Lower leg skin (tissue), 4 donors: ENCODE data around the gene ATP5ME. TPM values are rescaled to one million over a fixed set of nuclear protein-coding genes. Genes with fewer than 3 reads are reported as not detected.
"Not testable (repeated sequence)": the region's sequence is repeated elsewhere in the genome, so short reads cannot be mapped to it uniquely, and the experiment has no call there.

Experiments
- DNase-seq, 2 donors: peaks; one replicate each; pipeline ENCODE4 v3.0.0-alpha.2; 2019; ENCODE audit warnings: low spot score in 2 of 2
- H3K4me3 ChIP-seq: fragments of 200-600 bp; sonication (generic); 2 replicates; pipeline ENCODE4 v1.5.1; 2017; ENCODE audit warnings: mild to moderate bottlenecking, low read depth; ENCODE audit not compliant: poor library complexity, severe bottlenecking
- POLR2A ChIP-seq, 2 donors: fragments of 450-650 bp; IDR thresholded peaks; one replicate each; pipeline ENCODE4 v1.6.1; 2016 to 2017; ENCODE audit warnings: antibody characterized with exemption in 2 of 2, mild to moderate bottlenecking in 1 of 2, moderate library complexity in 1 of 2
- WGBS, 2 donors: methylation state at CpG; one replicate each; pipeline ENCODE4 v1.1.5; 2018; 5-methylcytosine and 5-hydroxymethylcytosine counted together
- intact Hi-C: fragments of 100-400 bp; cut with DNase I; formaldehyde crosslinking; loops from one replicate; pipeline ENCODE4 v1.15.0; 2023; ENCODE audit warnings: low total_unique reads
- total RNA-seq, 4 donors: library from RNA; depleted of rRNA; stranded (reverse); fragments of >200 nt; gene quantifications; one replicate each; pipeline ENCODE4 v1.1.0, GENCODE V29; 2016
- TF ChIP-seq, protein P1 (sequence below), 3 donors: fragments of 450-650 bp; IDR thresholded peaks; one replicate each; pipeline ENCODE4 v1.5.1; 2016; ENCODE audit warnings: antibody characterized with exemption in 3 of 3, mild to moderate bottlenecking in 3 of 3, moderate library complexity in 2 of 3

The ATP5ME gene
- total RNA-seq, 4 donors from 2014 or later, result 38.2 to 172 (median 140) TPM

DNA sequence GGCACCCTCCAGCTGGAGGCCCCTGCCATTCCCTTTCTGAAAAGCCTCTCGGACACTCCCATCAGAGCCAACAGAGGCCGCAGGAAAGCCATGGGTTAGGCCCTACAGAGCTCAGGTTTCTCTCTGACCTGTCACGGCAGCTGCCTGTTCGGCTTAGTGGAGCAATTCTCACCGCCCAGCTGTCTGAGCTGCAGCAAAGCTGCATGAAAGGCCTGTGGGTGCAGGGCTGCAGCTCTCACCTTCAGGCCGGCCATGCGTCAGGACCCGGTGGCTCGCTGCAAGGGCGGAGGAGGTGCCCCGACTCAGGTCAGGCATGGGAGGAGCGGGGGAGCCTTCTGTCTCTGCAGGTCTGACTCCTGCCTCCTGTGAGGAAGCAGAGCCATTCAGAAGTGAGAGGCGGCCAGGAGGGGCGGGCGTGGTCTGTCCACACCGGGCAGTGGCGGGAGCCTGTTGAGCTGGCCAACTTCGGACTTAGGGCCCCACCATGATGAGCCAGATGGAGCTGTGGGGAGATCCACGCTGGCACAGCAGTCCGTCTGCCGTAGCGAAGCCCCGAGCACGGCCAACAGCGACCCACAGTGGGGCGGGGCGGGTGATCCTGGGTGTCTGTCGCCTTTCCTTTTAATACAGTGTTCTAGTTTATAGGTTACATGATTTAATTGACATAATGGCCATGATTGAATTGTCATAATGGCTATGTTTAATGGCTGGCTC is 25.3 kb downstream of the ATP5ME start:
- 80 to 81% methylated on average over 26 to 28 of the region's 28 CpGs for whole genome bisulfite sequencing, 2 donors

DNA sequence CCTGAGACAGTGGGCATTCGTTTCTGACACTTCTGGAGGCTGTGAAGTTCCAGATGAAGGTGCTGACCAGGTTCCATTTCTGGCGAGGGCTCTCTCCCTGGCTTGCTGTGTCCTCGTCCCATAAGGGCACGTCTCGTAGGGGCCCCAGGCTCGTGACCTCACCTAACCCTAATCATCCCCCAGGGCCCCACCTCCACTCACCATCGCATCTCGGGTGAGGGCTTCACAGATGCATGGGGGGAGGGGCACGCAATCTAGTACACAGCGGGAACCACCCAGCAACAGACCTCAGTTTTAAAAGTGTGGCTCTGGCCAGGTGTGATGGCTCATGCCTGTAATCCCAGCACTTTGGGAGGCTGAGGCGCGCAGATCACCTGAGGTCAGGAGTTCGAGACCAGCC is 26.6 kb downstream of the ATP5ME start:
- TF ChIP-seq, protein P1, sequence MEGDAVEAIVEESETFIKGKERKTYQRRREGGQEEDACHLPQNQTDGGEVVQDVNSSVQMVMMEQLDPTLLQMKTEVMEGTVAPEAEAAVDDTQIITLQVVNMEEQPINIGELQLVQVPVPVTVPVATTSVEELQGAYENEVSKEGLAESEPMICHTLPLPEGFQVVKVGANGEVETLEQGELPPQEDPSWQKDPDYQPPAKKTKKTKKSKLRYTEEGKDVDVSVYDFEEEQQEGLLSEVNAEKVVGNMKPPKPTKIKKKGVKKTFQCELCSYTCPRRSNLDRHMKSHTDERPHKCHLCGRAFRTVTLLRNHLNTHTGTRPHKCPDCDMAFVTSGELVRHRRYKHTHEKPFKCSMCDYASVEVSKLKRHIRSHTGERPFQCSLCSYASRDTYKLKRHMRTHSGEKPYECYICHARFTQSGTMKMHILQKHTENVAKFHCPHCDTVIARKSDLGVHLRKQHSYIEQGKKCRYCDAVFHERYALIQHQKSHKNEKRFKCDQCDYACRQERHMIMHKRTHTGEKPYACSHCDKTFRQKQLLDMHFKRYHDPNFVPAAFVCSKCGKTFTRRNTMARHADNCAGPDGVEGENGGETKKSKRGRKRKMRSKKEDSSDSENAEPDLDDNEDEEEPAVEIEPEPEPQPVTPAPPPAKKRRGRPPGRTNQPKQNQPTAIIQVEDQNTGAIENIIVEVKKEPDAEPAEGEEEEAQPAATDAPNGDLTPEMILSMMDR (IDR thresholded peaks at IDR 0.05), result no peak
- no peak for TF ChIP-seq POLR2A (IDR thresholded peaks at IDR 0.05)
- DNase-seq, result no peak
- WGBS, 2 donors, result 70% methylated on average over 13 of the region's 13 CpGs
- H3K4me3 ChIP-seq, result no peak overlapping the region
- intact Hi-C loops, result no loop called here

More for the DNA sequence above, 25.3 kb downstream of the ATP5ME start:
- intact Hi-C loops, result no loop called here
- DNase-seq, result no peak
- H3K4me3 ChIP-seq, result no peak overlapping the region
- TF ChIP-seq, protein P1 (IDR thresholded peaks at IDR 0.05), result no peak
- TF ChIP-seq POLR2A (IDR thresholded peaks at IDR 0.05), result no peak

DNA sequence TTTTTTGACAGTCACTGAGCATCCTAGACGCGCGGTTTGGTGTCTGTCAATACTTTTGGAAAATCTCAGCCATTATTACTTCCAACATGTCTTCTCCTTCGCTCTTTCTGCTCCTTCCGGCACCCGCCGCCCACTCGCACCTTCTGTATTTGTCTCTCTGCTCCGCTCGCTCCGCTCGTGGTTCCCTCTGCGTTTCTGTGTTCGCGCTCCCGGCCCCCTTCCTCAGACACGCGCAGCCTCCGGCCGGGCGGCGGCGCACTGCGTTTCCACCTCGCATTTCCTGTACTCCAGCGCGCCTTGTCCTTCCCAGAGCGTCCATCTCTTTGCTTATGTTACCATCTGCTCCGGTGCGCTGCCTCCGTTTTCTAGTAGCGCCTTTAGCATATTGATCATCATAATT is 27.6 kb downstream of the ATP5ME start:
- TF ChIP-seq POLR2A (IDR thresholded peaks at IDR 0.05), result no peak
- TF ChIP-seq, protein P1 (IDR thresholded peaks at IDR 0.05), result no peak
- DNase-seq, result no peak
- 58 to 75% methylated on average over 32 of the region's 32 CpGs for WGBS, 2 donors
- H3K4me3 ChIP-seq, result no peak overlapping the region
- intact Hi-C loops, result no loop called here

DNA sequence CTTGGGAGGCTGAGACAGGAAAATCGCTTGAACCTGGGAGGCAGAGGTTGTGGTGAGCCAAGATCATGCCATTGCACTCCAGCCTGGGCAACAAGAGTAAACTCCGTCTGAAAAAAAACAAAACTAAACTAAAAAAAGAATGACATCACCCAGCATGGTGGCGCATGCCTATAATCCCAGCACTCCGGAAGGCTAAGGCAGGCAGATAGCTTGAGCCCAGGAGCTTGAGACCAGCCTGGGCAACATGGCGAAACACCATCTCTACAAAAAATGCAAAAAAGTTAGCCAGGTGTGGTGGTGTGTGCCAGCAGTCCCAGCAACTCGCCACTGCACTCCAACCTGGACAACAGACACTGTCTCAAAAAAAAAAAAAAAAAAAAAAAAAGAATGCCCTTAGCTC is 31.7 kb downstream of the ATP5ME start:
- H3K4me3 ChIP-seq, intact Hi-C loops, DNase-seq: not testable (repeated sequence)
- 89 to 92% methylated on average over 6 of the region's 6 CpGs for WGBS, 2 donors

DNA sequence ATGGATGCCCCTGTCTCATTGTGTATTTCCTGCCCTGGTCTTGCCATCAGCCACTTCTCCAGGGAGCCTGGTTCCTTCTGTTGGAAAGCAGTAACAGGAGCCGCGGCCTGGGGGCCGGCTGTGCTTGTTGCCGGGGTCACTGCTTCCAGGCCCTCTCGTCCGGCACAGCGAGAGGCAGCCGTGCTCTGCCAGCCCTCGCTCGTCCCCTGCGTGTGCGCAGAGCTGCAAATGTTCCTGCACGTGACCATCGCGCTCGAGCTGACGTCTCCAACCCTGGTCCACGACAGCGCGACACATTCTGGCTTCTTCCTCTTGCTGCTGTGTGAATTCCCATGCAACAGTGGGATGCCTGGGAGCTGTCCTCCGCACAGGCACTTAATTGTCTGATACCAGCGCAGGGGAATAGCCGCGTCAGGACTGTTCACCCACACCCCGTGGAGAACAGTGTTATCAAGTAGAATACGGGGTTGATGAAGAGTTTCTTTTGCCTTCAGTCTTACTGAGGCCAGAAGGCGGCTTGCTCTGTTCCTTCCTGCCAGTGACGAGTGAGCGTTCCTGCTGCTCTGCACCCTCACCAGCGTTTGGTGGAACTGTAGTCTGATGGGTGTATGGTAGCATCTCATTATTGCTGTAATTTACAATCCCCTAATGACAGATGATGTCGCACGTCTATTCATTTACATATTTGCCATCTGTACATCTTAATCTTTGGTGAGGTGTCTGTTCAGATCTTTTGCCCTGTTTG is 36.4 kb downstream of the ATP5ME start:
- 63 to 70% methylated on average over 32 of the region's 32 CpGs for WGBS, 2 donors
- no peak overlapping the region for H3K4me3 ChIP-seq
- TF ChIP-seq POLR2A (IDR thresholded peaks at IDR 0.05), result no peak
- TF ChIP-seq, protein P1 (IDR thresholded peaks at IDR 0.05), result no peak
- DNase-seq, result no peak
- intact Hi-C loops, result no loop called here

DNA sequence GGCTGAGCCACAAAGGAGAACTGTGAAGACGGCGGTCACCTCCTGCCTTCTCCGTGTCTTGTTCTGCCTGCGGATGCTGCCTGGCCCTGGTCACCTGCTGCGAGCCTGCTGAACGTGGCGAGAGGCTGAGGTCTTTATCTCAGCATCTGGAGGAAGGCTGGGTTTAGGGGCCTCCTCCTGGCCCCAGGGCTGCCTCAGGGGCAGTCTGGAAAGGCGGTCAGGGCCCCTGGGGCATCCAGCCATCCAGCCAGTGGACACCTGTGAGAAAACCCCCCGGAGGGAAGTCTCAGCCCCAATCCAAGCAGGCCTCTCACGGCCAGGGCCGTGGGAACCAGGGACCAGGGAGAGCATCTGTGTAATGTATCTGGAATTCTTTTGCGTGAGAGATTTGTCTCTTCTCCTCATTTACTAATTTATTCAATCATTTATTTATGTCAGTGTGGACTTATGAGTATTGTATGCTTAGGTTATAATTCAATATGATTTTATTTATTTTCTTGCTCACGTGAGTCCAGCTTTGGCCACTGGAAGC is 37.4 kb downstream of the ATP5ME start:
- TF ChIP-seq, protein P1 (IDR thresholded peaks at IDR 0.05), result no peak
- no peak for TF ChIP-seq POLR2A (IDR thresholded peaks at IDR 0.05)
- WGBS, 2 donors, result 71 to 73% methylated on average over 12 to 13 of the region's 13 CpGs
- H3K4me3 ChIP-seq, result no peak overlapping the region
- intact Hi-C loops, result no loop called here
- DNase-seq, result no peak
